Embryonic facial prominence (tissue), 1 donor: Measurements from ENCODE around the gene HGFAC.
"Not testable (repeated sequence)": the region's sequence is repeated elsewhere in the genome, so short reads cannot be mapped to it uniquely, and the experiment has no call there.

ENCODE experiments used
- DNase-seq: peaks from one replicate; pipeline ENCODE4 v3.0.0-alpha.2; 2016; ENCODE audit errors: extremely low spot score

HGFAC gene

DNA sequence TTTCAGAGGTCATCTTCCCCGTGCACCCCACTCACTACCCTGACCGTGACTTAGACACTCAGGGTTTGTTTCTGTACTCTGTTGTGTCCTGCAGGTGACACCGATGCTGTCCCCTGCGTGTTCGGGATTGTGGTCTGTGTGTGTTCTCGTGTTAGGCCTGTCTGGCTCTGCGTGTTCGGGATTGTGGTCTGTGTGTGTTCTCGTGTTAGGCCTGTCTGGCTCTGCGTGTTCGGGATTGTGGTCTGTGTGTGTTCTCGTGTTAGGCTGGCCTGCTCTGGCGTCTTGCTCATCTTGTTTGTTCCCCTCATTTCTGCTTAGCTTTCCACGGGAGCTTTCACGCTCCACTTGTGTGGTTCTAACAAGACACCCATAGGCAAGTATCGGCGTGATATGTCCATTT lies 30.6 kb upstream of the HGFAC start:
- not testable (repeated sequence) for DNase-seq

DNA sequence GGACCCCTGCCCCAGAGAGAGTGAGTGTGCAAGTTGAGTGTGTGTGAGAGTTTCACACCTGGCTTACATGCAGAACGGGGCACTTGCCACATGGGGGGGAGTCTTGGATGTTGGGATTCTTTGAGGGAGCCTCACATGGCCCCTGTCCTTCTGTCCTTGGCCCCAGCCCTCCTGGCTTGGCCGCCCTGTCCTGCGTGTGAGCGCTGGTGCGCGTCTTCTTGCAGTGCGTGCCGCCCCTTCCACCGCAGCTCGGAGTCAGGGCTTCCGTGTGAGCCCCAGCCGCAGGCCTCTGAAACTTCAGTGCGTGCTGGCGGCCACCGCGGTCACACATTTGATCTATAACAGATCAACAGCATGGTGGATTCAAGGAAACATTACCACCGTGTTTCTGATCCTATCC lies 30.1 kb upstream of the HGFAC start:
- DNase-seq = no peak

DNA sequence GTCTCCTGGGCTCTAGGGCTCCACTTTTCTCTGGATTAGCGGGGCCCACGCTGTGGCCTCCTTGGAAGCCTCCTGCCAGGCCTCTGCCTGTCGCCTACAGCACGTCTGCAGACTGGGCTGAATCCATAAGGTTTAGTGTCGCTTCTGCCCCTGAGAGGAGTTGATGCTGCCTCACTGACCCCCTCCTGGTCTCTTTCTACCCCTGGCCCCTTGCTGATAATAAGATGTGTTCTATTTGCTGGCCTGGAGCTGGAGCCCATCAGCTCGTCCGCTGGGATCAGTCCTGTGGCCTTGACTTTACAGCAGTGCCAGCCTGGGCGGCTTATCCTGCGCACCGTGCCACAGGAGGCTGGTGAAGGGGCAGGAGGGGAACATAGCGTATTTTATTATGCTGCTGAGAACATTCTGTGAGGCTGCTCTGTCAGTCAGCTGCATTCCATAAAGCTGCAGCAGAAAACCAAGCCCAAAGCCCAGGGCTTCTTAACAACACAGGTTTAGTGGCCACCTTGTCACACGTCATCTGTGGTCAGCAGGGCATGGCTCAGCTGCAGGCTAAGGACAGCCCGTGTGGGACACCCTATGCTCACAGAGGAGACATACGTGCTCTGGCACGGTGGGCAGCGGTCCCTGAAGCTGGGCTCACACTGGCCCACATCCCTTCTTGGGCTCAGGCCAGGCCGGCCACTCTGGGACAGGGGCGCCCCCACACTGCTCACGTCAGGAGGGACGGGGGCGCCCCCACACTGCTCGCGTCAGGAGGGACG lies 29.3 kb upstream of the HGFAC start:
- no peak for DNase-seq

DNA sequence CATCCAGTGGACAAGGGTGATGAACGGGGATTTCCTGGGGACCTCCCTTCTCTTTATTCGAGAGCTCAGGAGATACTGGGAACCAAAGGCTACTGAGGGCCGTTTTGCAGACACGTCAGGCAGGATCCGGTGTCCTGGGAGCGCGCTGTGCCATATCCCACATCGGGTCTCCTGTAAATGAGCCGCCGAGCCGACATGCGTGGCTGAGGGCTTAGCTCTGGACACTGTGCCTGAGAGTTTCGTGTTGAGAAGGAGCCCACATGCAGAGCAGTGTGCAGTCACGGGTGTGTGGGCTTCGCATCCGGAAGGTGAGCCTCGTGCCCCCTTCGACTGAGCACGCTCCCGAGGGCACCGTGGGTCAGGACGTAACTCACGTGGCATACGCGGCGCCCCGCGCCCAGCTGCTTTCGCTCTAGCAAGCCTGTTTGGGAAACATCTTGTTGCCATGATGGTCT lies 28.5 kb upstream of the HGFAC start:
- DNase-seq = no peak

DNA sequence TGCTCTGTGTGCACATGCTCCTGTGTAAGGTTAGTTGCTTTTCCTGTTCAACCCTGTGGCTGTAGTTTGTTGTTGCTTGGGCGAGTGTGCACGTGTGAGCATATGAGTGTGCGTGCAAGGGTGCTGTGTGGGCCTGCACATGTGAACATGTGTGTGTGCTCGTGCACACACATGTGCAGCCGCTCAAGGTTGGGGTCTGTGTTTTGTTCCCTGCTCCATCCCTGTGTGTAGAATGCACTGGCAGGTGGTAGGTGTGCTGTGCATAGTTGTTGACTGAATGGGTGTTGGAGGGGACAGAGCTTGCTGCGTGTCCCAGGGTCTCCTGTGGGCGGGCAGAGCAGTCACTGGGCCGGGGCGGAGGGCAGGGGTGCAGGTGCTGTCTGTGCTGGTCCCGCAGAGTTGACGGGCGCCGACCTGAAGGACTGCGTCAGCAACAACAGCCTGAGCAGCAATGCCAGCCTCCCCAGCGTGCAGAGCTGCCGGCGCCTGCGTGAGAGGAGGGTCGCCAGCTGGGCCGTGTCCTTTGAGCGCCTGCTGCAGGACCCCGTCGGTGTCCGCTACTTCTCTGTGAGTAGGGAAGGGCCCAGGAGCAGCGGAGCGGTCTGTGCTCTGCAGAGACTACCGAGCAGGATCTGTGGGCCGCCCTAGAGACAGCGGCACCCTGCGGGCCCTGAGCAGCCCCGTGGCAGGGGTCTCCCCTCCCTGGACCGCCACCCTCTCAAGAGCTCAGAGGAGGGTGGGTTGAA lies 27.9 kb upstream of the HGFAC start:
- no peak for DNase-seq

DNA sequence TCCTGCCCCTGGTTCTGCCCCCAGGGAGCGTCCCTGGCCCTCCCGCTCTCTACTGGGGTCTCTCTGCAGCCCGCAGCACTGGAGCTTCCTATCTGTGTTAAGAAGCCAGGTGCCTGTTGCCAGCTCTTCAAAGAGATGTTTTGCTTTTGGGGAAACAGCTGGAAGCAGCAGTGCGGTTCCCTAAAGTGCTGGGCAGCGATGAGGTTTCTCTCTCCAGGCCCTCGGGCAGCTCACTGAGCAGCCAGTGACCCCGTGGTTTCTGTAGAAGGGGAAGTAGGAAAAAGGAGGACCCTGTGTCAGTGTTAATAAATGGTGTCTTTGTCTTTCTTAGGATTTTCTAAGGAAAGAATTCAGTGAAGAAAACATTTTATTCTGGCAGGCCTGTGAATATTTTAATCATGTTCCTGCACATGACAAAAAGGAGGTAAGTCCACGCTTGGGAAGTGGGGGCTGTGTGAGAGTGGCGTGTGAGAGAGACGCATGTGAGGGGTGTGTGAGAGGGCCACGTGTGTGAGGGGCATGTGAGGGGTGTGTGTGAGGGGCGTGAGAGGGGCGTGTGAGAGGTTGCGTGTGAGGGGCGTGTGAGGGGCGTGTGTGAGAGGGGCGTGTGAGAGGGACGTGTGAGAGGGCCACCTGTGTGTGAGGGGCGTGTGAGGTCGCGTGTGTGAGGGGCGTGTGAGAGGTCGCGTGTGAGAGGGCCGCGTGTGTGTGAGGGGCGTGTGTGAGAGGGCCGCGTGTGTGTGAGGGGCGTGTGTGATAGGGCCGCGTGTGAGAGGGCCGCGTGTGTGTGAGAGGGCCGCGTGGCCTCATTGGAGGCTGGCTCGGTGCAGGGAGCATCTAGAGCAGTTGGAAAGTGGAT lies 27.1 kb upstream of the HGFAC start:
- DNase-seq = no peak

DNA sequence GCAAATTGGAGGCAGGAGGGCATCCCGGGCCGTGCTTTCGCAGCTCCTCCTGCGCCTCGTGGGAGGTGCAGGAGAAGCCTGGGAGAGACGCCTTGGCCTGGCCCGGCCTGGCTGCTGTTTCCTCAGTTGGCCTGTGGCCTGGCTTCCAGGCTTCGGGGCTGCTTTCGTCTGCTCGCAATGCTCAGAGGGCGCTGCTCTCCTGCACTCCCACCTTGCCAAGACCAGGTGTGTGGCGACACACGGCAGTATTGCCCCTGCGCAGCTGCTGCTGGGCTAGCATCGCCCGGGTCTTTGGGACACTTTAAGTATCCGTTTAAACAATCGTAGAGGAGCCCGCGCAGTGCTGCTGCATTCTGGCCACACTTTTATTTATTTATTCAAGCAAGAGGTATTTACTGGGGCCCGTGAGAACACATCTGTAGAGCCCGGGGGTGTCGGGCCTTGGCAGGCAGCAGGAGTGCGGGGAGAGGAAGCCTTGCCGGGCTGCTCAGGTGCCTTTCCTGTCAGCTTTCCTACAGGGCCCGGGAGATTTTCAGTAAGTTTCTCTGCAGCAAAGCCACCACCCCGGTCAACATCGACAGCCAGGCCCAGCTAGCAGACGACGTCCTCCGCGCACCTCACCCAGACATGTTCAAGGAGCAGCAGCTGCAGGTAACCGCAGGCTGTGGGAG lies 26.2 kb upstream of the HGFAC start:
- no peak for DNase-seq

DNA sequence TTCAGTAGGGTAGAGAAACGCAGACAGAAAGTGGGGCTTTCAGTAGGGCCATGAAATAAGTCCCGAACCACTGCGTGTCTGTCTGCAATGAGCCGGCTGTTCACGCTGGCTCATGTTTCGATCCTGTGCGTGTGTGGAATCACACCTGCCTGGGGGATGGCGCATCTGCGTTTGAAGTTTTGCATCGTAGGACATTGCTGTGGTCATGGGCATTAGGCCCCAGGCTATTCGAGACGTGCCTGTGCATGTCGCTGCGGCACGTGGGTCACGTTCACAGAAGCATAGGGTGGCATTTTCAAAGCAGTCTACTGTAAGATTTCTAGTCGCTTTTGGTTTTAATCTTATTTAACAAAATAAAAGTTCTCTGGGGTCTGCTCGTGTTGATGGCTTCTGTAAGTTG lies 25.5 kb upstream of the HGFAC start:
- DNase-seq = no peak

DNA sequence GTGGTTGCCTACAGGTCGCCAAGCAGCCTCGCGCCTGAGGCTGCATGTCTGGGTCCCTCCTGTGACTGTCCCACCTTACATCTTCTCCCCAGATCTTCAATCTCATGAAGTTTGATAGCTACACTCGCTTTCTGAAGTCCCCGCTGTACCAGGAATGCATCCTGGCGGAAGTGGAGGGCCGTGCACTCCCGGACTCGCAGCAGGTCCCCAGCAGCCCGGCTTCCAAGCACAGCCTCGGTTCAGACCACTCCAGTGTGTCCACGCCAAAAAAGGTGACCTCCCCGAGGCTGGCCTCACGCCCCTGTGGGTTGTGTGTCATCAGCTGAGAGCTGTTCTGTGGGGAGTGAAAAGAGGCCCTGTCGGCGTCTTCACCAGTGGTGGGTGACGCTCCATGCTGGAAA lies 24.9 kb upstream of the HGFAC start:
- DNase-seq = no peak

DNA sequence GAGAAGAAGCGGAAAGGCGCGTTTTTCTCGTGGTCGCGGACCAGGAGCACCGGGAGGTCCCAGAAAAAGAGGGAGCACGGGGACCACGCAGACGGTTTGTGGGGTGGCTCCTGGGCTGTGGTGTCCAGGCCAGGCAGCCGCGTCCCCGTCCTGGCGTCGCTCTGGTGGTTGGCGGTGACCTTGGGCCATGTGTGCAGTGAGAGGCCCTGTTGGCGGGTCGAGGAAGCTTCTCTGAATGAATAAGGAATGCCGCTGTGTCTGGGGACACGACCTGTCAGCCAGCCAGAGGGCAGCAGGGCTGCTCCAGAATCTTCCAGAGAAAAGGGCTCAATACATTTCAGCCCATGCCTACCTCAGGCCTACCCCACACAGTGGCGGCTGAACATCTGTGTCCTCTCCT lies 24.3 kb upstream of the HGFAC start:
- no peak for DNase-seq

DNA sequence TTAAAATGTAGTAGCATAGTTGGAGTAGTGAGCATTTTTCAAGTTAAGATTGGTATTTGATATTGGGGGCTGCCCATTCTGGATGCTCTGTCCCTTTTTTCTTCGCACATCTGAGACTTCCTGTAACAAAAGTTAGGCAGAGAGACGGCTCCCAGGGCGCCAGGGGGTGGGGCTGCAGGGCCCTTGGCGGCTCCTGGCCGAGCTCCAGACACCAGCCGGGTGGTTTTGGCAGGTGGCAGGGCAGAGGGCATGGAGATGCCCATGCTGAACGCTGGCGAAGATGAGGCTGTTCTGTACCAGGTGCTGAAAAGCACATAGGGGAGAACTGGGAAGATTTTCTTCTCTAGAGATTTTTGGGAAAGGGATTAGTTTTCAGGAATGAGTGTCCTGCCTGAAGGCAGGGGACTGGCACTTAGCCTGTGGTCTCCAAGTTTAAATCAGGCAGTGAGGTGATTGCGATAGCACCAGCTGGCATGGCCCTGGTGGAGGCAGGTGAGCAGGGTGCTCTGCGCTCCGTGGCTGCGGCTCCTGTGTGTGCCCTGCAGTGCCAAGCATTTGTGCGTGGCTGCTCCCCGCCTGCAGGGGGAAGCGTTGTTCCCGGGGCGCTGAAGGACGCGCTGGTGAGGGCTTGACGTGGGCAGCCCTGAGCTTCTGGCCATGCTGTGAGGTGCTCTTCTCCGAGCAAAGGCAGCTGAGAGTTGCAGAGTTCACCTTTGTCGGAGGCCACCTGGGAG lies 23.6 kb upstream of the HGFAC start:
- no peak for DNase-seq

DNA sequence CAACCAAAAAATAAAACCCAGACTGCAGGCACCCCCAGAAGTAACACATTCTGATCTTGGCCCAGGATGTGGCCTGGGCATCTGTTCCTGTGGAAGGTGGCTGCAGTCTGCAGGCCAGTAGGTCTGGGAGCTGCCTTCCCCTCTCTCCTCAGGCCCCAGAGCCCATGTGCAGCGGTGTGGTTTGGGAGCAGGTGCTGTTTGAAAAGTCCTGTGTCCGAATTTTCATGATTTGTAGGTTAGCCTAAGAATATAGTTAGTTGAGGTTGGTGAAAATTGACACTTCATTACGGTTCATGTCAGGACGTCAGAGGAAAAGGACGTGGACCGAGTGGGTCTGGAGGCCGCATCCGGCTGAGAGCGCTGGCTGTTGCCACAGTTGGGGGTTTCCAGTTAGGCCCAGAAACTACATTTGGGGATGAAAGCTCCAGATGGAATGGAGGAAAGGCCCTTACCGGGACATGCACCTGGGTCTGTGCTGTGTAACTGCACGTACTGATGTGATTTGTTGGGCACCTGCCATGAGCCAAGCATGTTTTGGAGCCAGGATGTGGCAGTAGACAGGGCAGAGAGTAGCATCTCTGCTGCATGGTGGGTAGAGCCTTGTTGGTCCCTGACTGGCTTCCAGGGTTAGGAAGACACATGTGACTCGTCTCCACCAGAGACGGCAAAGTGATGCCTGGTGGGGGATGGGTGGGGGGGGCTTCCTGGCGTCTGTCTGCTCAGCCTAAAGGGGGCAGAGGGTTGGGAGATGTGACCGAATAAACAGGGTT lies 21.7 kb upstream of the HGFAC start:
- DNase-seq = no peak

DNA sequence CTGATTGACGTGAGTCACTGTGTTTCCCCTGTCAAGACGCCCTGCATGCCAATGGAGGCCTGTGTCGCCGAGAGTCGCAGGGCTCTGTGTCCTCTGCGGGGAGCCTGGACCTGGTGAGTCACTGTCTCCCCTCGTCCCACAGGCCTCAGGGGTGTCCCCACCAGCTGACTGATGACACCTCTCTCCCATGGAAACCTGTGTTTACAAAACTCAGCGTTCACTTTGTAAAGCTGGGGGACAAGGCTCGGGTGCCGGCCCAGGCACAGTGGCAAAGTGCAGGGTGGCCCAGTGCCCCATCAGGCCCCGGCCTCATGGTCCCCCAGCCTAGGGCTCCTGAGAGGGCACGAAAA lies 21.2 kb upstream of the HGFAC start:
- no peak for DNase-seq

DNA sequence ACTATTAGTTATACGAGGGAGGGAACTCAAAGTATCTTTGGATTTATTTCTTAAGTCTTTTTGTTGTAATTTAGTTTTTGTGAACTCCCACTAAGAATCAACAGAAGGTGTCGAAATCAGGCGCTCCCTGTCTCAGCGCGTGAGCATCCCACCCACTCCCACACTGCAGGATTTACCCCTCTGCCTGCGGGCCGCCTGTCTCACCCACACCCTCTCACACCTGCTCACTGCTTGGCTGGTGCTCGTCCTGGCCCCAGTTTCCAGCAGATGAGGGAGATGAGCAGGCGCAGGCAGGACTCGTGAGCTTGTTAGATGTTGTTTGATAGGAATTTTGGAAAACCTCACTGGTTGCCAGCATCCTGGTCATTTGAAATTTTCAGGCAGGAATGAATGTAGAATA lies 20.8 kb upstream of the HGFAC start:
- no peak for DNase-seq

DNA sequence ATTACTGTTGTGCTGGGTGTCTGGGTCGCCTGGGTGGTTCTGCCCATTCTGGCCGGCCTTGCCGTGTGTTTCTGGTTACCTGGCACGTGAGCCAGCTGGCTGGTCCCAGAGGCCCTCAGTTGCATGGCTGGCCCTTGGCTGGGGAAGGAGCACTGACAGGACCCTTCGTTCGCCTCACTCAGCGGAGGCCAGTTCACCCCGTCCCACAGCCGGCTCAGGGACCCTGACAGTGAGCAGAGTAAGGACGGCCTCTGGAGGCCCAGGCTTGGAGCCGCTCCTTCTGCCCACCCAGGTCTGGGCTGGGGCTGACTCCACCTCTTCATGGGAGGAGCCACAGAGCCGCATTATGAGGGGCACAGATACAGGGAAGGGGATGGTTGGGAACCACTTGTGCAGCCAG lies 20.3 kb upstream of the HGFAC start:
- no peak for DNase-seq

DNA sequence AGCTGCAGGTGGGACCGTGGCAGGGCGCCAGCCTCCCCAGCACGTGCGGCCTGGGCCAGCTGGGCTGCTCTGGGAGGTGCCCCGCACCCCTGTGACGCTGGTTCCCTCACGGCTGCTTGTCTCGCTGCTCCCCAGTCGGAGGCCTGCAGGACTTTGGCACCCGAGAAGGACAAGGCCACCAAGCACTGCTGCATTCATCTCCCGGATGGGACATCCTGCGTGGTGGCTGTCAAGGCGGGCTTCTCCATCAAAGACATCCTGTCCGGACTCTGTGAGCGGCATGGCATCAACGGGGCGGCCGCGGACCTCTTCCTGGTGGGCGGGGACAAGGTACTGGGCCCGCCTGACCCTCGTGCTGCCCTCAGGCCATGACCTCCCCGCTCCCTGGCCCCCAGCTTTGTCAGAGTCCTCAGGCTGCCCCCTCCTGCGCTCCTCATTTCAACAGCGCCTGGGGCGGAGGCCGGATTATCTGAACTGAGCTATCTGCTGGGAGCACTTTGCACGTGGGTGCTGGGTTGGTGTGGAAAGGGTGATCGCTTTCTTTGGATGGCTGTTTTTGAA lies 19.4 kb upstream of the HGFAC start:
- no peak for DNase-seq

DNA sequence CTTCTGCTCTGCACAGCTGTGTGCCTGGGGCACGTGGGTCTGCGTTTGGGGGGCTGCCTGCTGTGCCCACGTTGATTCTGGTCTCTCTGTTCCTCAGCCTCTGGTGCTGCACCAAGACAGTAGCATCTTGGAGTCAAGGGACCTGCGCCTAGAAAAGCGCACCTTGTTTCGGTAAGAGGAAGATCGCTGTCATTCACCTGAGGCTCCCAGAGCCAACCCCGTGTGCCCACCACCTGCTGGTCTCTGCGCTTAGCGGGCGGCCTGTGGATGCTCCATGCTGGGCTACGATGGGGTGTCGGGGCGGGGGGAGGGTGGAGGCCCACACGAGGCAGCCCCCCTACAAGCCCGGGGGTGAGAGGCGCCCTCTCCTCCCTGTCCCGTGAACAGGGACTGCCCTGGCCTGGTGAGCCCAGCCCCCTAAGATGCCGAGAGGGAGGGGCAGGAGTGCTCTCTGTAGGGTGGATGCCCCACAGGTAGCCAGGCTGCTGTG lies 18.9 kb upstream of the HGFAC start:
- DNase-seq = no peak

DNA sequence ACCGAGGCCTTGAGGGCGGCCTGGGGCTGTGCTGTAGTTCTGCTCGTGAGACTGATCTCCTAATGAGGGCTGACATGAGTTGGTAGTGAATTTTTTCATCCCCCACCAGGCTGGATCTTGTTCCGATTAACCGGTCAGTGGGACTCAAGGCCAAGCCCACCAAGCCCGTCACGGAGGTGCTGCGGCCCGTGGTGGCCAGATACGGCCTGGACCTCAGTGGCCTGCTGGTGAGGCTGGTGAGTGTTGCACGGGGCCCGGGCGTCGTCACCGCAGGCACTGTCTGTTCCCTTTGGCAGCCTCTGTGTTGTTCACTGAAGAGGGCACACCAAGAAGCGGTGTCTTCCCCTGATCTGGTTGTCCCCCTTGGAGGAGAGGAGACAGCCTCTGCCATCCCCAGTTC lies 18.4 kb upstream of the HGFAC start:
- no peak for DNase-seq

DNA sequence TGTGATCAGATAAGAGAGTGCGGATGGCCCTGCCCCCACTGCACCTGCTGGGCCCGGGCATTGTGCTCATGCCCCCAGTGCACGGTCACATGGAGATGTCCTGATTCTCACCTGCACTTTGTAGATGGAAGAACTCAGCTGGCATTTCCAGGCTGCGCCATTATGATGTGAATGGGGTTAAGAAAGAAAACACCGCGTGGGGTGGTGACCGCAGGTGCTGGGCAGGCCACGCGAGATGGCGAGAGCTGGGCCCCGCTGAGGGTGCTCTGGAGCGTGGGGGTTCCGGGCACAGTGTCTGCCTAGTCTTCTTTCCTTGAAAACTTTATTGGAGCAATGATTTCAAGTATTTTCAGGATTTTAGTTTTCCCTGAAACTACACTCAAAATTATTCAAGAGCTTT lies 17.8 kb upstream of the HGFAC start:
- no peak for DNase-seq

DNA sequence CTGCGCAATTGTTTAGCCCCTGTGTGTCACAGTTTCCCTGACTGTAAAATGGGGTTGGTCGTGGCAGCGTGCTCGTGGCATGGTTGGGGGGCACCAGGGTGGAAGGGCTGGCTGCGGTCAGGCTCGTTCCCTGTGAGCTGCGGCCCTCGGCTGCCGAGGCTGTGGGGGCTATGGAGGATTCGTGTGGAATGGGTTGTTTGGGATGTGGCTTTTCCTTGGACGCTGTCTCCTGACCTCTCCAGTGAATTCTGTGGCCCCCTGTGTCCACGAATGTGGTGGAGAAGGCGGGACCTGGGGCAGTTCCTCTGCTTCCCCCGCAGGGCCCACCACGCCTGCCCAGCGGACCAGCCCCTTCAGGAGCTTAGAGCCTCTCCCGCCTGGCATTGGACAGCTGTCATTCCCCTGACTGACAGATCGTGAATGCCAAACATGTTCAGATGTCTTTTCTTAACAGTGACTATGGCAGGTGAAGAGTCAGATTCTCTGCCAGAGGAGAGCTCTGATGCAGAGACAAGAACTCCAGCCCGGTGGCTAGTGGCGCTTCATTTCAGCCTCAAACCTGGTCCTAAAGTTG lies 17.2 kb upstream of the HGFAC start:
- no peak for DNase-seq
